Stimulated activated naive CD8-positive, alpha-beta T cell treated with anti-CD3 and anti-CD28 coated beads, Interleukin-15, Interleukin-2, amounts not matched to agents 100 ng/mL and 50 ng/mL, for 24 hours (primary cell): ENCODE data around the gene AMPD1.

ENCODE experiments used
- H3K27ac Mint-ChIP-seq: one replicate; pipeline ENCODE4 v1.8.0; 2021; ENCODE audit warnings: mild to moderate bottlenecking, mixed read lengths
- H3K27me3 Mint-ChIP-seq: one replicate; pipeline ENCODE4 v1.8.0; 2021; ENCODE audit warnings: mixed read lengths
- H3K36me3 Mint-ChIP-seq: one replicate; pipeline ENCODE4 v1.8.0; 2021; ENCODE audit warnings: low read depth, mixed read lengths
- H3K4me1 Mint-ChIP-seq: one replicate; pipeline ENCODE4 v1.8.0; 2021; ENCODE audit warnings: low read depth, mixed read lengths
- H3K4me3 Mint-ChIP-seq: one replicate; pipeline ENCODE4 v1.8.0; 2021; ENCODE audit warnings: mild to moderate bottlenecking, mixed read lengths
- H3K9me3 Mint-ChIP-seq: one replicate; pipeline ENCODE4 v1.8.0; 2021; ENCODE audit warnings: mixed read lengths

Gene AMPD1

GRCh38 chr1:114627107-114627506, 68.2 kb downstream of the AMPD1 start:
- Mint-ChIP-seq H3K36me3 (no peaks in the 10 kb centered on the region), H3K4me3 (no peak overlapping the region), H3K27me3 (peaks cover 28% of the 10 kb centered on the region), H3K9me3 (peaks cover 3% of the 10 kb centered on the region), H3K27ac (no peak overlapping the region), H3K4me1 (no peaks in the 10 kb centered on the region)

GRCh38 chr1:114623364-114623763, 72.0 kb downstream of the AMPD1 start:
- H3K4me3 Mint-ChIP-seq, result no peak overlapping the region
- no peak overlapping the region for H3K27ac Mint-ChIP-seq
- H3K4me1 Mint-ChIP-seq, result no peaks in the 10 kb centered on the region
- no peaks in the 10 kb centered on the region for H3K36me3 Mint-ChIP-seq
- no peaks in the 10 kb centered on the region for H3K9me3 Mint-ChIP-seq
- H3K27me3 Mint-ChIP-seq, result peaks cover 13% of the 10 kb centered on the region
